Osteoblast (primary cell): ENCODE data around the gene DNAH17. TPM values are rescaled to one million over a fixed set of nuclear protein-coding genes. Genes with fewer than 3 reads are reported as not detected.

Source experiments
- DNase-seq: peaks from one replicate; pipeline ENCODE4 v3.0.0; 2011; ENCODE audit warnings: low spot score, mixed read lengths; ENCODE audit not compliant: insufficient read length; ENCODE audit errors: missing footprints
- H2AFZ ChIP-seq: 2 replicates; pipeline ENCODE4 v1.6.0; 2011; ENCODE audit warnings: mild to moderate bottlenecking, low read length
- H3K27ac ChIP-seq: 2 replicates; pipeline ENCODE4 v1.5.1; 2011; ENCODE audit warnings: mild to moderate bottlenecking, low read depth, low read length, moderate library complexity
- H3K27me3 ChIP-seq: 2 replicates; pipeline ENCODE4 v1.6.0; 2012; ENCODE audit warnings: mild to moderate bottlenecking, control low read depth, inconsistent platforms, low read length, moderate library complexity; ENCODE audit not compliant: insufficient read depth
- H3K36me3 ChIP-seq: 2 replicates; pipeline ENCODE4 v1.5.1; 2011; ENCODE audit warnings: mild to moderate bottlenecking, low read length, control low read depth, moderate library complexity; ENCODE audit not compliant: insufficient read depth
- H3K4me1 ChIP-seq: 2 replicates; pipeline ENCODE4 v1.5.1; 2011; ENCODE audit warnings: mild to moderate bottlenecking, low read length, control low read depth, moderate library complexity; ENCODE audit not compliant: insufficient read depth
- H3K4me2 ChIP-seq: 2 replicates; pipeline ENCODE4 v1.6.0; 2011; ENCODE audit warnings: mild to moderate bottlenecking, low read length; ENCODE audit not compliant: insufficient read depth
- H3K4me3 ChIP-seq: fragments of 200-600 bp; sonication (generic); 3 replicates; pipeline ENCODE4 v1.5.1; 2012; ENCODE audit warnings: mild to moderate bottlenecking, low read length, inconsistent platforms; ENCODE audit not compliant: insufficient read depth
- H3K79me2 ChIP-seq: 2 replicates; pipeline ENCODE4 v1.6.0; 2012; ENCODE audit warnings: mild to moderate bottlenecking, low read length, control low read depth, inconsistent platforms; ENCODE audit not compliant: insufficient read depth
- H3K9me3 ChIP-seq: 2 replicates; pipeline ENCODE4 v1.5.1; 2011; ENCODE audit warnings: low read depth, low read length, control low read depth
- H4K20me1 ChIP-seq: 2 replicates; pipeline ENCODE4 v1.6.0; 2012; ENCODE audit warnings: mild to moderate bottlenecking, low read length, control low read depth; ENCODE audit not compliant: insufficient read depth
- total RNA-seq: library from RNA; depleted of rRNA; stranded (reverse); fragments of >200 nt; gene quantifications from 2 replicates; pipeline ENCODE4 v1.2.3, GENCODE V29; 2012
- TF ChIP-seq, protein P1 (sequence below): IDR thresholded peaks from 2 replicates; pipeline ENCODE4 v1.5.1; 2011; ENCODE audit warnings: mild to moderate bottlenecking, low read depth, low read length, moderate library complexity; ENCODE audit errors: extremely low read depth

The DNAH17 gene
- total RNA-seq, 1 donor, result under 0.01 TPM

DNA sequence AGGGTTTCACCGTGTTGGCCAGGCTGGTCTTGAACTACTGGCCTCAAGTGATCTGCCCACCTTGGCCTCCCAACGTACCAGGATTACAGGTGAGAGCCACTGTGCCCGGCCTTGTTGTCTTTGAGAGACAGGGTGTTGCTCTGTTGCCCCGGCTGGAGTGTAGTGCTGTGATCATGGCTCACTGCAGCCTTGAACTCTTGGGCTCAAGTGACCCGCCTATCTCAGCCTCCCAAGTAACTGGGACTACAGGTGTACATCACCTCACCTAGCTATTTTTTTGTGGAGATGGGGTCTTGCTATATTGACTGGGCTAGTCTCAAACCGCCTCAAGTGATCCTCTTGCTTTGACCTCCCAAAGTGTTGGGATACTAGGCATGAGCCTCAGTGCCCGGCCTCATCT is 130.4 kb downstream of the DNAH17 start:
- no peak overlapping the region for H3K4me2 ChIP-seq
- H2AFZ ChIP-seq, result no peak overlapping the region
- H3K9me3 ChIP-seq, result no peaks in the 10 kb centered on the region
- TF ChIP-seq, protein P1, sequence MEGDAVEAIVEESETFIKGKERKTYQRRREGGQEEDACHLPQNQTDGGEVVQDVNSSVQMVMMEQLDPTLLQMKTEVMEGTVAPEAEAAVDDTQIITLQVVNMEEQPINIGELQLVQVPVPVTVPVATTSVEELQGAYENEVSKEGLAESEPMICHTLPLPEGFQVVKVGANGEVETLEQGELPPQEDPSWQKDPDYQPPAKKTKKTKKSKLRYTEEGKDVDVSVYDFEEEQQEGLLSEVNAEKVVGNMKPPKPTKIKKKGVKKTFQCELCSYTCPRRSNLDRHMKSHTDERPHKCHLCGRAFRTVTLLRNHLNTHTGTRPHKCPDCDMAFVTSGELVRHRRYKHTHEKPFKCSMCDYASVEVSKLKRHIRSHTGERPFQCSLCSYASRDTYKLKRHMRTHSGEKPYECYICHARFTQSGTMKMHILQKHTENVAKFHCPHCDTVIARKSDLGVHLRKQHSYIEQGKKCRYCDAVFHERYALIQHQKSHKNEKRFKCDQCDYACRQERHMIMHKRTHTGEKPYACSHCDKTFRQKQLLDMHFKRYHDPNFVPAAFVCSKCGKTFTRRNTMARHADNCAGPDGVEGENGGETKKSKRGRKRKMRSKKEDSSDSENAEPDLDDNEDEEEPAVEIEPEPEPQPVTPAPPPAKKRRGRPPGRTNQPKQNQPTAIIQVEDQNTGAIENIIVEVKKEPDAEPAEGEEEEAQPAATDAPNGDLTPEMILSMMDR, result no peak
- DNase-seq, result no peak
- H3K4me3 ChIP-seq, result no peak overlapping the region
- no peaks in the 10 kb centered on the region for H4K20me1 ChIP-seq
- H3K4me1 ChIP-seq, result no peaks in the 10 kb centered on the region
- H3K36me3 ChIP-seq, result no peaks in the 10 kb centered on the region
- no peaks in the 10 kb centered on the region for H3K79me2 ChIP-seq
- H3K27ac ChIP-seq, result no peak overlapping the region
- H3K27me3 ChIP-seq, result peaks cover 3% of the 10 kb centered on the region

DNA sequence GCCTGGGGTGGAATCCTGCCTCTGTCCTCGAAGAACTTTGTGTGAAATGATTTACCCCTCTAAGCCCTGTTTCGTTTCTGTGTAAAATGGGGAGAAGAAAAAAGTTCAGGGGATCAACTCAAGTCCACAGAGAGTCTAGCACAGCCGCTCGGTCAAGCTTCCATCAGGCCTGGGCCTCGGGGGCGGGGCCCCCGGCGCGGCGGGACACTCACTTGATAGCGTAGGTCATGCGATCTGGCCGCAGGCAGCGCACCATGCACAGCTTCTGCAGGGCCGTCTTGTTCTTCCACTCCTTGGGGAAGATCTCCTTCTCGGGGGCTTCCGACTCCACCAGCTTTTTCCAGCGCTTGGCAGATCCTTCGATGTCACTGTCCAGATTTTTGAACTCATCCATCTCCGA is 132.8 kb downstream of the DNAH17 start:
- DNase-seq, result no peak
- H3K27ac ChIP-seq, result no peak overlapping the region
- H3K79me2 ChIP-seq, result no peaks in the 10 kb centered on the region
- no peaks in the 10 kb centered on the region for H3K36me3 ChIP-seq
- H4K20me1 ChIP-seq, result no peaks in the 10 kb centered on the region
- H3K4me2 ChIP-seq, result no peak overlapping the region
- H3K9me3 ChIP-seq, result no peaks in the 10 kb centered on the region
- H3K4me3 ChIP-seq, result no peak overlapping the region
- TF ChIP-seq, protein P1, result no peak
- H2AFZ ChIP-seq, result no peak overlapping the region
- no peaks in the 10 kb centered on the region for H3K4me1 ChIP-seq
- H3K27me3 ChIP-seq, result peaks cover 3% of the 10 kb centered on the region

DNA sequence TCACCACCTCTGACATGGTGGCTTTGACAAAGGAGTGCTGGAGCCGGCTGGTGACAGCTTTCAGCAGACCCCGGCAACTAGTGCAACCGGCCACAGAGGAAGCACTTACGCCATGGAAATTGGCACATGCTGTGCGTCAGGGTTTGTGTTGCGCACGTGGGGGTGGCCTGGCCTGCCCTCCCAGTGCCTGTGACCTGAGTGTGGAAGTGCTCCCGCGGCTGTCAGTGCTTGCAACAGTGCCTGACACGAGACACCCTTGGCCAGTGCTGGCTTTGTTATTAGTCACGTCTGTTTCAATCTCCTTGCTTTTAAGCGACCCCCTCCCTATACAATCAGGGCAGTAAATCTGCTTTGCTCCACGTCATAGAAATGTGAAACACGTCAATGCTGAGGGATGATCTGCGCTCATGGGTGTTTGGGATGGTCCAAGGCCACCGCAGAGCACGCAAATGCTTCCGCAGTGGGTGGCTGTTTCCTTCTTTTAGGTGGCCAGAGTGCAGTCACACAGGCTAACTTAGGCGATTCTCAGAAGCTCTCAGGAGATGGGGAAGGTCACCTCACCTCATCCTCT is 134.5 kb downstream of the DNAH17 start:
- no peak overlapping the region for H3K4me3 ChIP-seq
- no peaks in the 10 kb centered on the region for H3K79me2 ChIP-seq
- no peak for DNase-seq
- no peaks in the 10 kb centered on the region for H3K9me3 ChIP-seq
- peaks cover 3% of the 10 kb centered on the region for H3K27me3 ChIP-seq
- no peaks in the 10 kb centered on the region for H3K36me3 ChIP-seq
- TF ChIP-seq, protein P1, result no peak
- H3K4me1 ChIP-seq, result no peaks in the 10 kb centered on the region
- no peak overlapping the region for H2AFZ ChIP-seq
- H3K4me2 ChIP-seq, result no peak overlapping the region
- no peak overlapping the region for H3K27ac ChIP-seq
- no peaks in the 10 kb centered on the region for H4K20me1 ChIP-seq

DNA sequence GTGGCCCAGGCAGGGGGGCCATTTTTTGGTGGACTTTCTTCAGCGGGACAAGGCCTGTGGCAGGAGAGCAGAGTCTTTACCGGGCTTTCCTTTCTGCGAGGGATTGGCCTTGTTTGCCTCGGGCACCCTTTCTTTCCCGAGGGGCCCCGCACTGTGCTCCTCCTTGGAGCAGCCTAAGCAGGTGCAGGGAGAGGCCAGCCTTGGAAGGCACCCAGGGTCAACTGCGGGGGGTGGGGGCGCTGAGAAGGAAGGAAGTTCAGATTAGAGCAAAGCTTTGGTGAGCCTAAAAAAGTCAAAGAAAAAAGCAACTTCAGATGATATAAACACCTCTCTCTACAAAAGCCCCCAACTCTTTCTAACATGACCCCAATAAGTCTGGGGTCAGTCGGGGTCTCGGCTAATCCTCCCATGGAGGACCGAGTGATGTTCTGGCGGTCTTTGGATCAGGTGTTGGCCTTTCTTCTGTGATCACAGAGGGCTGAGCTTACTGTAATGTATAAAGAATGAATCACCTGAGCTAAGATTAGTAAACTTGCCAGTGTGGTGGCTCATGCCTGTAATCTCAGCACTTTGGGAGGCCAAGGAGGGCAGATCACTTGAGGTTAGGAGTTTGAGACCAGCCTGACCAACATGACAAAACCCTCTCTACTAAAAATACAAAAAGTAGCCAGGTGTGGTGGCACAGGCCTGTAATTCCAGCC is 135.8 kb downstream of the DNAH17 start:
- no peaks in the 10 kb centered on the region for H3K4me1 ChIP-seq
- H3K27me3 ChIP-seq, result peaks cover 3% of the 10 kb centered on the region
- H3K4me3 ChIP-seq, result no peak overlapping the region
- H3K27ac ChIP-seq, result no peak overlapping the region
- no peak overlapping the region for H3K4me2 ChIP-seq
- H2AFZ ChIP-seq, result no peak overlapping the region
- no peaks in the 10 kb centered on the region for H3K9me3 ChIP-seq
- no peaks in the 10 kb centered on the region for H3K79me2 ChIP-seq
- no peaks in the 10 kb centered on the region for H3K36me3 ChIP-seq
- TF ChIP-seq, protein P1, result no peak
- no peaks in the 10 kb centered on the region for H4K20me1 ChIP-seq
- DNase-seq, result no peak
